Breast epithelium (tissue), 4 donors: ENCODE results near the gene ADCY1. TPM values are rescaled to one million over a fixed set of nuclear protein-coding genes. Genes with fewer than 3 reads are reported as not detected.
A peak's percentile ranks its signal among the peaks of the same experiment; 100 is the strongest.

Source experiments
- DNase-seq, 2 donors: peaks; one replicate each; pipeline ENCODE4 v3.0.0-alpha.2; 2019; ENCODE audit warnings: low spot score in 2 of 2
- H3K27ac ChIP-seq, 2 donors: fragments of 200-600 bp; sonication (generic) in 1 of 2; one replicate each; pipeline ENCODE4 v1.5.1; 2016 to 2019; ENCODE audit warnings: mild to moderate bottlenecking in 1 of 2
- H3K27me3 ChIP-seq, 2 donors: fragments of 200-600 bp; sonication (generic) in 1 of 2; one replicate each; pipeline versions ENCODE4 v1.5.1 to v1.6.0; 2017 to 2019; ENCODE audit warnings: control low read depth in 1 of 2, mild to moderate bottlenecking in 1 of 2
- H3K36me3 ChIP-seq: fragments of 200-600 bp; one replicate; pipeline ENCODE4 v1.5.1; 2019
- H3K4me1 ChIP-seq, 2 donors: fragments of 200-600 bp; sonication (generic); one replicate each; pipeline ENCODE4 v1.5.1; 2016 to 2019; ENCODE audit warnings: control low read depth in 1 of 2
- H3K4me3 ChIP-seq, 3 donors: fragments of 200-600 bp; sonication (generic); 1 replicate in 2 of 3; 2 replicates in 1 of 3; pipeline ENCODE4 v1.5.1; 2016 to 2019; ENCODE audit warnings: mild to moderate bottlenecking in 3 of 3, moderate library complexity in 2 of 3
- H3K9me3 ChIP-seq, 2 donors: fragments of 200-600 bp; sonication (generic) in 1 of 2; one replicate each; pipeline ENCODE4 v1.5.1; 2016 to 2019; ENCODE audit warnings: control low read depth in 1 of 2
- POLR2A ChIP-seq: fragments of 450-650 bp; IDR thresholded peaks from one replicate; pipeline ENCODE4 v1.6.1; 2016; ENCODE audit warnings: antibody characterized with exemption, mild to moderate bottlenecking, moderate library complexity
- POLR2AphosphoS5 ChIP-seq, 3 donors: sonication (generic); formaldehyde crosslinking; IDR thresholded peaks; one replicate each; pipeline ENCODE4 v1.6.1; 2017; ENCODE audit warnings: antibody characterized with exemption in 3 of 3
- intact Hi-C: fragments of 100-400 bp; cut with DNase I; formaldehyde crosslinking; loops from one replicate; pipeline ENCODE4 v1.15.1; 2023; ENCODE audit warnings: low total_unique reads
- total RNA-seq, 3 donors: library from RNA; depleted of rRNA; stranded (reverse); fragments of >200 nt; gene quantifications; one replicate each; pipeline ENCODE4 v1.1.0, GENCODE V29; 2016
- TF ChIP-seq, protein P1 (sequence below), 3 donors: fragments of 450-650 bp; IDR thresholded peaks; one replicate each; pipeline ENCODE4 v1.5.1; 2016 to 2017; ENCODE audit warnings: antibody characterized with exemption in 3 of 3, mild to moderate bottlenecking in 3 of 3, moderate library complexity in 3 of 3

The ADCY1 gene
- total RNA-seq, 3 donors from 2014 or later: 1.6 to 14.4 (median 2.5) TPM

DNA sequence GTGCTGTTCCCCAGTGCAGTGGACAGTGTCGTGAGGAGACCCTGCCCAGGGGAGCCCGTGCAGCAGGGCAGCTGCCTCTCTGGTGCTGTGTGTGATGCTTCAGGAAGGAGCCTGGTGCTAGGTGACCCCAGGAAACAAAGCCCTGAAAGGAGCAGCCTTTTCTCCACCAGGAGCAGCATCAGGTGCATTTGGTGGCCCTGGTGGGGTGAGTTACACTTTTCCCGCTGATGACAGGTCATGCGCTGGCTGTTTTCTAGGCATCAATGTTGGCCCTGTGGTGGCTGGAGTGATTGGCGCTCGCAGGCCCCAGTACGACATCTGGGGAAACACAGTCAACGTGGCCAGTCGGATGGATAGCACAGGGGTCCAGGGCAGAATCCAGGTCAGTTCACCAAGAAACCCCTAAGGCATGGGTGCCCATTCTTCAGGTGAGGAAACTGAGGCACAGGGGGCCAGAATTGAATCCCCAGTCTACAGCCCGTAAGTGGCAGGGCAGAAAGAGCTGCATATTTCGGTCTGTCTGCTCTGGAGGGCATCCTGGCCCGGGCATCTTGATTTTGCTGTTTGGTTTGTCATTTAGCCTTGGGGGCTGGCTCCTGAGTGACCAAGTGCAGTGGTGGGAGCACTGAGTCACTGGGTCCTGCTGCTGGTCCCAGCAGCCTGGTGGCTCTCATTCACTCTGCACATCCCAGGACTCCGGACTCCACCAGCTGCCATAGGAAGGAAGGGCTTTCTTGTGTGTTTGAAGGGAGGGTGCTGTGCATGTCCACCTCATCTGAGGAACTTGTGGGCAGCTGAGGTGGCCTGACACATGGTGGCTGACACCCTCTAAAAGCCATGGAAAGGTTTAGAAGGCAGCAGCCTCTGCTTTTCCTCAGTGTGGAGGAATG, 136.3 kb downstream of the ADCY1 start:
- TF ChIP-seq POLR2A (no peak), POLR2AphosphoS5 (IDR thresholded peaks at IDR 0.05) (no peak)
- TF ChIP-seq, protein P1, sequence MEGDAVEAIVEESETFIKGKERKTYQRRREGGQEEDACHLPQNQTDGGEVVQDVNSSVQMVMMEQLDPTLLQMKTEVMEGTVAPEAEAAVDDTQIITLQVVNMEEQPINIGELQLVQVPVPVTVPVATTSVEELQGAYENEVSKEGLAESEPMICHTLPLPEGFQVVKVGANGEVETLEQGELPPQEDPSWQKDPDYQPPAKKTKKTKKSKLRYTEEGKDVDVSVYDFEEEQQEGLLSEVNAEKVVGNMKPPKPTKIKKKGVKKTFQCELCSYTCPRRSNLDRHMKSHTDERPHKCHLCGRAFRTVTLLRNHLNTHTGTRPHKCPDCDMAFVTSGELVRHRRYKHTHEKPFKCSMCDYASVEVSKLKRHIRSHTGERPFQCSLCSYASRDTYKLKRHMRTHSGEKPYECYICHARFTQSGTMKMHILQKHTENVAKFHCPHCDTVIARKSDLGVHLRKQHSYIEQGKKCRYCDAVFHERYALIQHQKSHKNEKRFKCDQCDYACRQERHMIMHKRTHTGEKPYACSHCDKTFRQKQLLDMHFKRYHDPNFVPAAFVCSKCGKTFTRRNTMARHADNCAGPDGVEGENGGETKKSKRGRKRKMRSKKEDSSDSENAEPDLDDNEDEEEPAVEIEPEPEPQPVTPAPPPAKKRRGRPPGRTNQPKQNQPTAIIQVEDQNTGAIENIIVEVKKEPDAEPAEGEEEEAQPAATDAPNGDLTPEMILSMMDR (IDR thresholded peaks at IDR 0.05): no peak
- intact Hi-C loops: no loop called here
- H3K27me3 ChIP-seq: no peaks in the 10 kb centered on the region
- no peak overlapping the region for H3K27ac ChIP-seq
- no peaks in the 10 kb centered on the region for H3K36me3 ChIP-seq
- no peaks in the 10 kb centered on the region for H3K4me1 ChIP-seq
- peak; percentile 6 to 36 for DNase-seq
- no peak overlapping the region for H3K4me3 ChIP-seq
- H3K9me3 ChIP-seq: no peaks in the 10 kb centered on the region

DNA sequence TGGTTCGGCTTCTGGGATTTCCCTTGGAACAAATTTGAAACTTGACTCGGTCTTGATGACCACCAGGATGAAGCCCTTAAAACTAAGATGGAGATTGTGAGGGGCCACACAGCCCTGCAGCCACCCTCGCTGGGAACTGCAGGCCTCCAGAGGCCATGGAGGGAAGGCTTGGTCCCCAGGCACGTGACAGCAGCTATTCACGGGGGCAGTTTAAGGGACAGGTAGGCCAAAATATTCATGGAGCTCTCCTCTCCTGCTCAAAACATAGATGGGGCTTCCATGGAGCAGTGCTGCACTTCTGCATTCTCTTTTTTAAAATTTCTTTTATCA, 137.0 kb downstream of the ADCY1 start:
- no peaks in the 10 kb centered on the region for H3K4me1 ChIP-seq
- no peaks in the 10 kb centered on the region for H3K36me3 ChIP-seq
- no peak overlapping the region for H3K27ac ChIP-seq
- TF ChIP-seq POLR2AphosphoS5 (IDR thresholded peaks at IDR 0.05): no peak
- TF ChIP-seq, protein P1 (IDR thresholded peaks at IDR 0.05): no peak
- no peak for TF ChIP-seq POLR2A
- no peaks in the 10 kb centered on the region for H3K9me3 ChIP-seq
- no peaks in the 10 kb centered on the region for H3K27me3 ChIP-seq
- DNase-seq: no peak
- H3K4me3 ChIP-seq: no peak overlapping the region
- intact Hi-C loops: no loop called here

DNA sequence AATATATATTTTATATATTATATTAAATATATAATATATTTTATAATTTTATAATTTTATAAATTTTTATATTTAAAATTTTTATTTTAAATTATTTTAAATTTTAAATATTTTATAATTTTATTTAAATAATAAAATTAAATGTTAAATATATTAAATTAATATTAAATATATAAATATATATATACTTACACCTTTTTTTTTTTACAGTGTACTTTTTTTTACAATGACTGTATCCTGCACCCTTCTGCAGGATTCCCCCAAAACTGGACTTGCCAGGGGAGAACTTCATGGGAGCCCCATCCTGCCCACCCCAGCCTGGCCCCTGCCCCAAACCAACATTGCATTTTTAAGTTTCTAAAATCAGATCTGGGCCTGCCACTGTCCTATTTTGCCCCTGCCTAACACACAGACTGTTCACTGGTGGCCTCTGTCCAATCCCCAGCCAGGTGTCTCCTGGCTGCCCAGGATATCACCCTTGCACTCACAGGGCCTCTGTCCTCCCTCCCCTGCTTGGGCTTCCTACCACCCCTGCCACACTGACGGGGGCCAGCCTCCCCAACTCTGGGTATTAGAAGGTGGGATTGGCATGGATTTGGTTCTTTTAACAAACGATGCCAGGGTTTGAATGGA, 138.0 kb downstream of the ADCY1 start:
- Histone ChIP-seq H3K36me3 (no peaks in the 10 kb centered on the region), H3K9me3 (no peaks in the 10 kb centered on the region), H3K27me3 (no peaks in the 10 kb centered on the region), H3K4me1 (no peaks in the 10 kb centered on the region), H3K27ac (no peak overlapping the region), H3K4me3 (no peak overlapping the region)
- TF ChIP-seq POLR2AphosphoS5 (IDR thresholded peaks at IDR 0.05) (no peak), POLR2A (no peak)
- TF ChIP-seq, protein P1 (IDR thresholded peaks at IDR 0.05): no peak
- intact Hi-C loops: no loop called here
- peak in 1 of 2 donors; percentile 4 for DNase-seq

DNA sequence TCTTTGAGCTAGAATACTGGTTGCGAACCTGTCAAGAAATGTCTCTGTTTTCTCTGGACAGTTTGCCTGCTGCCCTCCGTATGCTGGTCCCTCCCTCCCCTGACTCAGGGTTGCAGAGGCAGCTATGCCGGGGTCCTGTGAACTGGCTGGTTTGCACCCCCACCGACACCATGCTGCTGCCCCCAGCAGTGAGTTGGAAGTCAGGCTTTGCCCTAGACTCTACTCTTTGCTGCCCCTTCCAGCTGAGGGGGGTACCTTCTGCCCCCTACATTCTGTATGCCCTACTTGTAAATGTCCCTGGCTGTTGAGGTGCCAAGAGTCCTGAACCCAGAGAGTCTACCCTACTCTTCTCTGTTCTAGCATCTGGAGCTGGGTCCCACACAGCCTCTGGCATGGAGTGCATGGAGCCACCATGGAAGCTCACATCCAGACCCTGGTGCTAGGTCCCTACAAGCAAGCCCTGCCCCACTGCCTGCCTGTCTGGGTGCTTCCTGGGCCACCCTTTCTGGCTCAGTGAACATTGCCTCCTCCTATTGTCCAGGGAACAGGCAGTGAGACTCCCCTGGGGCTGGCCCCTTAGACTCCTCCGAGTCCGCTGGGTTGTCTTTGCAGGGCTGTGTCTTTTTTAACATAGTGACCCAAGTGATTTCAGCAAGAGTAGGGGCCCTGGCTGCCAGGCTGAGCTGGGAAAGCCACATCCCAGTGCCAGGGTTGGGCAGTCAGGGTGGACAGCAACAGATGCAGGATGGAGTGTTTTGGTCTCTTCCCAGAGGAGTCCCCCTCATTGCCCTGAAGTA, 138.9 kb downstream of the ADCY1 start:
- Histone ChIP-seq H3K27ac (no peak overlapping the region), H3K9me3 (no peaks in the 10 kb centered on the region), H3K4me3 (no peak overlapping the region), H3K36me3 (no peaks in the 10 kb centered on the region), H3K4me1 (no peaks in the 10 kb centered on the region), H3K27me3 (no peaks in the 10 kb centered on the region)
- DNase-seq: no peak
- intact Hi-C loops: no loop called here
- TF ChIP-seq, protein P1 (IDR thresholded peaks at IDR 0.05): no peak
- TF ChIP-seq POLR2AphosphoS5 (IDR thresholded peaks at IDR 0.05) (no peak), POLR2A (no peak)
